Hepatocyte (in vitro differentiated cells): ENCODE data around the gene OR52E1. TPM values are rescaled to one million over a fixed set of nuclear protein-coding genes. Genes with fewer than 3 reads are reported as not detected.

Experiments used
- DNase-seq: peaks from one replicate; pipeline ENCODE4 v3.0.0-alpha.2; 2016; ENCODE audit warnings: low spot score
- H2AFZ ChIP-seq: fragments of 200-600 bp; sonication (generic); 2 replicates; pipeline ENCODE4 v1.6.0; 2016; ENCODE audit warnings: antibody characterized with exemption, mild to moderate bottlenecking
- H3K27ac ChIP-seq: fragments of 200-600 bp; sonication (generic); 2 replicates; pipeline ENCODE4 v1.5.1; 2016; ENCODE audit warnings: mild to moderate bottlenecking
- H3K27me3 ChIP-seq: fragments of 200-600 bp; sonication (generic); 2 replicates; pipeline ENCODE4 v1.6.1; 2016
- H3K36me3 ChIP-seq: fragments of 200-600 bp; sonication (generic); replicated peaks from 2 replicates; pipeline ENCODE4 v1.5.1; 2016; ENCODE audit warnings: low read depth; ENCODE audit not compliant: insufficient read depth
- H3K4me1 ChIP-seq: fragments of 200-600 bp; sonication (generic); 2 replicates; pipeline ENCODE4 v1.5.1; 2016; ENCODE audit warnings: mild to moderate bottlenecking, moderate library complexity; ENCODE audit not compliant: insufficient read depth
- H3K4me2 ChIP-seq: fragments of 200-600 bp; sonication (generic); 2 replicates; pipeline ENCODE4 v1.6.0; 2016
- H3K4me3 ChIP-seq: fragments of 200-600 bp; sonication (generic); 2 replicates; pipeline ENCODE4 v1.5.1; 2016; ENCODE audit warnings: mild to moderate bottlenecking
- H3K79me2 ChIP-seq: fragments of 200-600 bp; sonication (generic); 2 replicates; pipeline ENCODE4 v1.6.0; 2017; ENCODE audit warnings: mild to moderate bottlenecking
- H3K9me2 ChIP-seq: fragments of 200-600 bp; sonication (generic); replicated peaks from 2 replicates; pipeline ENCODE4 v1.6.0; 2017; ENCODE audit warnings: mild to moderate bottlenecking; ENCODE audit not compliant: insufficient read depth
- H3K9me3 ChIP-seq: fragments of 200-600 bp; sonication (generic); 2 replicates; pipeline ENCODE4 v1.5.1; 2016; ENCODE audit warnings: low read depth, mild to moderate bottlenecking
- H4K20me1 ChIP-seq: fragments of 200-600 bp; sonication (generic); 2 replicates; pipeline ENCODE4 v1.6.0; 2016; ENCODE audit warnings: mild to moderate bottlenecking; ENCODE audit not compliant: insufficient read depth, poor library complexity, severe bottlenecking
- CTCF ChIP-seq: fragments of 200-600 bp; sonication (generic); IDR thresholded peaks from 2 replicates; pipeline ENCODE4 v1.5.1; 2016; ENCODE audit warnings: antibody characterized with exemption, mild to moderate bottlenecking; ENCODE audit not compliant: poor library complexity
- EZH2 ChIP-seq: fragments of 200-600 bp; sonication (generic); IDR thresholded peaks from 2 replicates; pipeline ENCODE4 v1.6.1; 2016; ENCODE audit warnings: antibody characterized with exemption, mild to moderate bottlenecking, borderline replicate concordance
- EZH2phosphoT487 ChIP-seq: fragments of 200-600 bp; sonication (generic); IDR thresholded peaks from one replicate; pipeline ENCODE4 v1.6.1; 2018; ENCODE audit warnings: antibody characterized with exemption, mild to moderate bottlenecking, low read depth, moderate library complexity; ENCODE audit not compliant: unreplicated experiment, severe bottlenecking
- WGBS: methylation state at CpG from one replicate; pipeline ENCODE4 v1.1.6; 2016; ENCODE audit warnings: low lambda C conversion rate; ENCODE audit errors: missing lambda C conversion rate; 5-methylcytosine and 5-hydroxymethylcytosine counted together
- polyA plus RNA-seq: library from polyadenylated mRNA; unstranded; fragments of >200 nt; fragmentation: Nextera tagmentation; extraction: Ambion mirVana; gene quantifications from 2 replicates; pipeline ENCODE4 v1.2.1, GENCODE V29; 2016
- total RNA-seq: library from RNA; depleted of rRNA; stranded (reverse); fragments of >200 nt; gene quantifications from 2 replicates; pipeline ENCODE4 v1.2.3, GENCODE V29; 2014

Gene OR52E1
- total and polyA plus RNA-seq, 2 experiments from 2014 or later = not detected

DNA sequence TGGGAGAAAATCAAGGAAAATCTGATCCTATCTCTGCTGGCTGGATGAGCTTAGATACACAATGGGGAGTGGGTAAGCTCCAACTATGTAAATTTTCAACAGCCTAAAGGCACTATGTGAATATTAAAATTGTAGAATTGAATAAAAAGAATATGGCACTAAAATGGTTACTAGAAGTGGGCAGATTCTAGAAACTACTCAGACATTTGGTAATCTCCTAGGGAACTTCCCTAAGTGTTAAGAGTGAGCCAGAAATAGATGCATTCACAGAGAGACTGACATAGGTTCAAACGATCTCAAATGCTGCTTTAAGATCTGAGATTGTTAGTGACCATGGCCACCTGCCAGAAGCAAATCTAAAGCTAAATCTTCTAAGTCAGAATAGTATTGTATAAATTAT is 4.3 kb upstream of the OR52E1 start:
- DNase-seq = no peak
- no peak overlapping the region for H3K4me3 ChIP-seq
- no peak overlapping the region for H3K27ac ChIP-seq
- H3K4me1 ChIP-seq = no peaks in the 10 kb centered on the region
- 13% methylated on average over 1 of the region's 1 CpG for WGBS
- H3K27me3 ChIP-seq = no peaks in the 10 kb centered on the region
- TF ChIP-seq CTCF (no peak), EZH2phosphoT487 (no peak), EZH2 (no peak)
- no peaks in the 10 kb centered on the region for H4K20me1 ChIP-seq
- H3K9me2 ChIP-seq = no peaks in the 10 kb centered on the region
- no peak overlapping the region for H2AFZ ChIP-seq
- no peaks in the 10 kb centered on the region for H3K36me3 ChIP-seq
- H3K9me3 ChIP-seq = no peaks in the 10 kb centered on the region
- H3K79me2 ChIP-seq = no peaks in the 10 kb centered on the region
- no peak overlapping the region for H3K4me2 ChIP-seq

- H2AFZ ChIP-seq = no peak overlapping the region
- TF ChIP-seq CTCF = no peak
- no peak for TF ChIP-seq EZH2
- TF ChIP-seq EZH2phosphoT487 = no peak
- no peaks in the 10 kb centered on the region for H3K9me2 ChIP-seq
Observed at GRCh38 chr11:5071799-5072198, 2.4 kb downstream of the OR52E1 start.

DNA sequence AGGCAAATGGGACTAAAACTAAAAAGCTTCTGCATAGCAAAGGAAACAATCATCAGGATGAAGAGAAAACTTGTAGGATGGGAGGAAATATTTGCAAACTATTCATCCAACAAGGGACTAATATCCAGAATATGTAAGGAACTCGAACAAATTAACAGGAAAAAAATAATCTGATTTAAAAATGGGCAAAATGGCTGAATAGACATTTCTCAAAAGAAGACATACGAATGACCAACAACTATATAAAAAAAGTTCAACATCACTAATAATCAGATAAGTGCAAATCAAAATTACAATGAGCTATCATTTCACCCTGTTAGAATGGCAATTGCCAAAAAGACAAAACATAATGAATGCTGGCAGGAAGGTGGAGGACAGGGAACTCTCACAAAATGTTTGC is 12.0 kb downstream of the OR52E1 start:
- no peak overlapping the region for H3K27ac ChIP-seq
- no peaks in the 10 kb centered on the region for H3K9me3 ChIP-seq
- H4K20me1 ChIP-seq = no peaks in the 10 kb centered on the region
- H3K4me2 ChIP-seq = no peak overlapping the region
- H3K36me3 ChIP-seq = no peaks in the 10 kb centered on the region
- H3K4me1 ChIP-seq = no peaks in the 10 kb centered on the region
- no peaks in the 10 kb centered on the region for H3K9me2 ChIP-seq
- no peak overlapping the region for H2AFZ ChIP-seq
- TF ChIP-seq EZH2phosphoT487 = no peak
- no peak for TF ChIP-seq EZH2
- WGBS = 80% methylated on average over 2 of the region's 2 CpGs
- DNase-seq = no peak
- H3K27me3 ChIP-seq = no peaks in the 10 kb centered on the region
- H3K79me2 ChIP-seq = no peaks in the 10 kb centered on the region
- no peak overlapping the region for H3K4me3 ChIP-seq

More at GRCh38 chr11:5071799-5072198, 2.4 kb downstream of the OR52E1 start:
- Histone ChIP-seq H3K27me3 (no peaks in the 10 kb centered on the region), H3K36me3 (no peaks in the 10 kb centered on the region), H3K4me1 (no peaks in the 10 kb centered on the region), H3K27ac (no peak overlapping the region), H3K9me3 (no peaks in the 10 kb centered on the region), H3K4me2 (no peak overlapping the region), H4K20me1 (no peaks in the 10 kb centered on the region), H3K79me2 (no peaks in the 10 kb centered on the region), H3K4me3 (no peak overlapping the region)
- 53% methylated on average over 3 of the region's 3 CpGs for WGBS
- DNase-seq = no peak

DNA sequence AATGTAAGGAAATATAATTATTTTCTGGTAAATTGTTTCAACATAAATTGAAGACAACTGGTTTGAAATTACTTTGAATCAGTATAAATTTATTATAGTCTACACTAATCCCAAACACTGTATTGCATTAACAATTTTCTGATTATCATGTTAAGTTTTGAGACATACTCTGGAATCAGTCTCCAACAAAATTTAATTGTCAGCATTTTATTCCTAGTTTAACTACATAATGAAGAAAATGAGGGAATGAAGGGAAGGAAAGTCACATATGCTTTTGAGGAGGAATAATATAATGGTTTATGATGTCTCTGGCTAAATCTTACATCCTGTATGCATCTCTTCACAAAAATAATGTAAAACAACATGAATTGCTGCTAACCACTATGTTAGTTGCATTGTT is 14.2 kb downstream of the OR52E1 start:
- H3K9me2 ChIP-seq = no peaks in the 10 kb centered on the region
- H3K4me2 ChIP-seq = no peak overlapping the region
- no peak for DNase-seq
- H3K4me3 ChIP-seq = no peak overlapping the region
- no peaks in the 10 kb centered on the region for H4K20me1 ChIP-seq
- no peak for TF ChIP-seq EZH2
- TF ChIP-seq EZH2phosphoT487 = no peak
- no peak for TF ChIP-seq CTCF
- H3K9me3 ChIP-seq = no peaks in the 10 kb centered on the region
- no peaks in the 10 kb centered on the region for H3K36me3 ChIP-seq
- H3K27ac ChIP-seq = no peak overlapping the region
- no peaks in the 10 kb centered on the region for H3K4me1 ChIP-seq
- no peak overlapping the region for H2AFZ ChIP-seq
- no peaks in the 10 kb centered on the region for H3K27me3 ChIP-seq
- no peaks in the 10 kb centered on the region for H3K79me2 ChIP-seq
